IPS DF 6.9 (cell line): ENCODE measurements around the gene SLC15A4.

Source experiments
- DNase-seq: peaks from one replicate; pipeline ENCODE4 v3.0.0-alpha.2; 2013; ENCODE audit warnings: low read depth, low spot score
- H3K27ac ChIP-seq: one replicate; pipeline ENCODE4 v1.5.1; 2013; ENCODE audit warnings: low read length, control low read depth
- H3K27me3 ChIP-seq: 2 replicates; pipeline ENCODE4 v1.6.1; 2013; ENCODE audit warnings: mild to moderate bottlenecking, low read length; ENCODE audit not compliant: control insufficient read depth, insufficient read depth
- H3K36me3 ChIP-seq: 2 replicates; pipeline ENCODE4 v1.6.1; 2013; ENCODE audit warnings: low read length; ENCODE audit not compliant: control insufficient read depth, insufficient read depth
- H3K4me1 ChIP-seq: 2 replicates; pipeline ENCODE4 v1.6.1; 2013; ENCODE audit warnings: low read length; ENCODE audit not compliant: control insufficient read depth, insufficient read depth
- H3K4me3 ChIP-seq: 2 replicates; pipeline ENCODE4 v1.5.1; 2013; ENCODE audit warnings: mild to moderate bottlenecking, low read length
- H3K9me3 ChIP-seq: 2 replicates; pipeline ENCODE4 v1.6.1; 2013; ENCODE audit warnings: low read length, inconsistent platforms; ENCODE audit not compliant: control insufficient read depth, insufficient read depth
- WGBS: extraction: QIAGEN DNeasy Blood & Tissue Kit; methylation state at CpG from one replicate; pipeline ENCODE4 v1.1.7; 2013; ENCODE audit warnings: mixed read lengths, missing lambda C conversion rate; ENCODE audit not compliant: insufficient read length, insufficient coverage; 5-methylcytosine and 5-hydroxymethylcytosine counted together

SLC15A4 gene

DNA sequence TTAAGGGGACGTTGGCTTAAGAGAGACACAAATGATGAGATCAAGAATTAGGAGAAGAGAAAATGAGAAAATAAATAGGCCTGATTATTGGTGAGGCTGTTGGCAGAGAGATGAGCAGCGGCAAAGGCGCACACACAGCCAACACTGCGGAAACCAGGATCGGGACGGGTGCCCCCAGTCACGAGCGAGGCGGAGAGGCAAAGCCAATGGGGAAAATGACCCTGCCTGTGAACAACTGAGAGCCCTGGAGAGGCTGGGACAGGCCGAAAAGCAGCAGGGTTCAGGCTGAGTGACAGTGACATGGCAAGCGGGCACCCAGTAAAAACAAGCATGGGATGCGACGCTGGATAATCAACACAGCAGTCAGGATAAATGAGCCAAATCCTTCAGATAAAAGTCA is 21.0 kb downstream of the SLC15A4 start:
- no peak overlapping the region for H3K27ac ChIP-seq
- DNase-seq, result no peak
- H3K27me3 ChIP-seq, result no peaks in the 10 kb centered on the region
- H3K4me3 ChIP-seq, result no peak overlapping the region
- H3K36me3 ChIP-seq, result no peaks in the 10 kb centered on the region
- peaks cover 10% of the 10 kb centered on the region for H3K9me3 ChIP-seq
- WGBS, result no CpG with 5 or more reads among the region's 13 CpGs
- no peaks in the 10 kb centered on the region for H3K4me1 ChIP-seq

DNA sequence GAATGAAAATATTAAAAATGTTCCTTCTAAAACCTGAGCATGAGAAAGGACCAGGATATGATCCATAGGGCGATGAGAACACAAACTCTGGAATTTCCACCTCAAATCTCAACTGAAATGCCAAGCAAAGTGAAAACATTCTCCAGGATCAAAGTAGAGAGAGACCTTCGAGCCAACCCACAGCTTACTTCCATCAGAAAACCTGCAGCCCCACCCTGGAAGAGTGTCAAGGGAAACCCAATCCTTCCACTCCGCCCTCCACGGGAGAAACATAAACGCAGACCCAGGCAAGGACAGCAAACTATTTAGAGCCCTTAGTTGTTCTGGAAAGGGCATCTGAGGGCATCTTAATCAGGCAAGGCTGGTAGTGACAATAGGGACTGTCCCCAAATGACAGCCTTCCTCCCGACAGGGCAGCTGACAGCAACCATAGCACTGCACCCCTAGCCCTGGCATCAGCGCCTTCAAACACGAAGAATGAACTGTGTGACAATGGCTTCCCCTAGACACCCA is 21.8 kb downstream of the SLC15A4 start:
- H3K4me3 ChIP-seq, result no peak overlapping the region
- no peak for DNase-seq
- H3K4me1 ChIP-seq, result no peaks in the 10 kb centered on the region
- no peaks in the 10 kb centered on the region for H3K27me3 ChIP-seq
- peaks cover 9% of the 10 kb centered on the region for H3K9me3 ChIP-seq
- no CpG with 5 or more reads among the region's 8 CpGs for whole genome bisulfite sequencing
- no peak overlapping the region for H3K27ac ChIP-seq
- H3K36me3 ChIP-seq, result no peaks in the 10 kb centered on the region

DNA sequence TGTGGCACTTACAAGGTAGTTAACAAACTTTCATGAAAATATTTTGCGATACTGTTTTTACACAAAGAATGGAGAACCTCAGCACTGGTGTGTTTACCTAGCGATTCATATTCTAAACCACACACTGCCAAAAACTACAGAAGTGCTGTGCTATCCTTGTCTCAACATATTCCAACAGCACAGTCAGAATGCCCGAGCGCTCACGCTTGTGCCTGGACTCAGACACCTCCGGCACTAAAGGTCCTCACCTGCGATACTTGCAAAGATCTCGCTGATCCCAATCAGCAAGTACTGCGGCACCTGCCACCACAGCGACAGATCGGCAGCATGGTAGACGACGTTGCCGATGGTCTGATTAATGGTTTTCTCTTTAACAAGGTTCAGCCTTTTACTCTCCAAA is 23.2 kb downstream of the SLC15A4 start:
- no peak overlapping the region for H3K4me3 ChIP-seq
- H3K27ac ChIP-seq, result no peak overlapping the region
- no peak for DNase-seq
- H3K36me3 ChIP-seq, result no peaks in the 10 kb centered on the region
- H3K27me3 ChIP-seq, result no peaks in the 10 kb centered on the region
- H3K4me1 ChIP-seq, result no peaks in the 10 kb centered on the region
- no CpG with 5 or more reads among the region's 14 CpGs for WGBS
- H3K9me3 ChIP-seq, result peaks cover 9% of the 10 kb centered on the region

DNA sequence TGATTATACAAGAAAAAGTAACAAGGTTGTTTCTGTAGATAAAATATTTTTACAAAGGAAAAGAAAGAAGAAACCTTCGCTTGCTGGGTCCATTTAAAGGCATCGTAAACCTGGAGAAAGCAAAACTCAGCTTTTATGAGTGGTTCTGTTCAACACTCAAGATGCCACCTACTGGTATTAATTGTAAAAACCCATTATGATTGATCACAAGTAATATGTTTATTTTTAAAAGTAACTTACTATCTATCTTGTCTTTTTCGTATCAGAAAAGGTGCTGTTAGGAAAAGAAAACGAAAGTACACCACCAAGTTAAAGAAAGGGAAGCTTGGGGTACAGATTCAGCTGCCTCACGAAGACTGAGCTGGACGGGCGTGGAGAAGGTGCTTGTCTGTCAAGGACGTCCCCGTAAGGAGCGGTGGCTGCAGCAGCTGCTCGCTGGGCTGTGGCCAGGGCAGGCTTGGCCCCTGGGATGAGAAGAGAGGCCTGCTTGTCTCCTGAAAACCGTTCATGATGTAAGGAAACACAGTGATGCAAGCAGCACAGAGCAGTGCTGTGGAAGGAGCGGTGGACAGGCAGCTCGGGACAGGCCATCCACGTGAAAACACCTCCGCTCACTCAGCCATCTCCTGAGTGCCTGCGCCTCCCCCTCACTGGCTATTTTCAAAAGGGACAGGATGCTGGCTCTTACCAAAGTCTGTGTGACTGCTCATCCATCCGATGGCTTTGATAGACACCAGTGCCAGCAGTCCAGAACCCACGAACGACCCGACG is 25.0 kb downstream of the SLC15A4 start:
- no peak for DNase-seq
- Histone ChIP-seq H3K4me3 (no peak overlapping the region), H3K9me3 (peaks cover 9% of the 10 kb centered on the region), H3K27me3 (no peaks in the 10 kb centered on the region), H3K4me1 (no peaks in the 10 kb centered on the region), H3K36me3 (0 out of 2 replicates have a peak, but pooled peaks cover 3% of the 10 kb centered on the region), H3K27ac (no peak overlapping the region)
- WGBS, result no CpG with 5 or more reads among the region's 22 CpGs

DNA sequence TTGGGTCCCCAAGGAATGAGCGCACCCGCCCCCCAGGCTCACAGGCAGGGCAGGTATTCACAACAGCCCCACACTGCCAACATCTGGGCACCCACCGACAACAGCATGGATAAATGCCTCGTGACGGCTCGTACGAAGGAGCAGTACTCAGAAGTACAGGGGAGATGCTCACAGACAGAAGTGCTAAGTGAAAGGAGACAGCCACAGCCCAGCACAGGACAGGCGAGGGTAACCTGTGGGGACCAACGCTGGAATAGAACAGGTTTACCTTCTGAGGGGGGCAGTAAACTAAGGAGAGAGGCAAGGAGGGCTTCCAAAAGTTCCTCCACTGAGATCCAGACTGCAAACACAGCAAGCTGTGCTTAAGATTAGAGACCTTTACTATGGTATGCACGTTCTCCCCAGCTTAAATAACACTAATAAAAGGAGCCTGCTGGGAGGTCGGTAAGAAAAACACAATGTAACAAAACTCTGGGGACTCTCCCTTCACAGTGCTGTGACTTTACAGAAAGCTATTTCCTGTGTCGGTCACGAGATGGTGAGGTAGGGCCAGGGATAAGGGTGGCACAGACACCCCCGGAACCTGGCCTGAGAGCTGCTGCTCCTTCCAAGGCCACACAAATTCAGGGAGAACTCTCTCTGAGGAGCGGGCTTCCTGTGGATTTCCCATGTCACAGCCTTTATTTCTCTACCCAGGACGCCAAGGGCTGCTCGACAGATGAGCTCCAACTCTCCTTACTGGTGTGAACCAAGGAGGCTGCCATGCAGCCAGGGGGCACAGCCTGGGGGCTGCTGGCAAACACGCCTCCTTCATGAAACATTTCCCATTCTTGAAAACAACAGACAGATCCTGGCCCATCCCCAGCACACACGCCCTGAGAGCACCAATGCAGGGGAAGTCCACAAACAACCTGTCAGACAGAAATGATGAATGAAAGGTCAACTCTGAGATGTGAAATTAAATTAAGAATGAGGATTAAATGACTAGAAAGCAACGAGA is 26.3 kb downstream of the SLC15A4 start:
- Histone ChIP-seq H3K4me1 (no peaks in the 10 kb centered on the region), H3K4me3 (no peak overlapping the region), H3K36me3 (0 out of 2 replicates have a peak, but pooled peaks cover 3% of the 10 kb centered on the region), H3K27ac (no peak overlapping the region), H3K9me3 (peaks cover 8% of the 10 kb centered on the region), H3K27me3 (no peaks in the 10 kb centered on the region)
- no peak for DNase-seq
- no CpG with 5 or more reads among the region's 20 CpGs for WGBS

DNA sequence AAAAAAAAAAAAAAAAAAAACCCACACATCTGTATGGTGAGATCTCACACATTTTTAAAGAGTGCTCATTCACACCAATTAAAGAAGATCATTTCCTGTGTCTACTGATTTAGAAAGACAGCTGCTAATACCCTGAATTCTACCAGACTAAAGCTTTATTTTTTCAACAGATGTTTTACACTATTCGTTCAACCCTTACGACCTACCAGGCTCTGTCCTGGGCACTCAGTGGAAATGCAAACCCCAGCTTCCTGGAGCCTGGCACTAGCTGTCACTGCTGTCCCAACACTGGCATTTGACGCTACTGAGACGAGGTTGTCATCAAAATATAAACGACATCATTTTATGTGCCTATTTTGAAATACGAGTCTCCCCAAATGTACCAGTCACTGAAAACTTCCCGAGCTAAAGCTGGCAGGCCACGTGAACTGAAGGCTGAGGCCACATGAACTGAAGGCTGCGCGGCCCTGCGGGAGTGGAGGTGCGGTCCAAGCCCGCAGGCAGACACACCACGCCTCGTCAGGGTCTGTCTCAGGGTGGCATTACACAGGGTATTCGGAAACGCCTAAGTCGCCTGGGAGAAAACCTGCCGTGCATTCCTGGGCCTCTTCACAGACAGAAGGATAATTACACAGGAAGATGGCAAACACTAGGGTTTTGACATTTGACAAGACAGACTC is 27.2 kb downstream of the SLC15A4 start:
- Histone ChIP-seq H3K4me1 (no peaks in the 10 kb centered on the region), H3K9me3 (peaks cover 6% of the 10 kb centered on the region), H3K27me3 (no peaks in the 10 kb centered on the region), H3K36me3 (0 out of 2 replicates have a peak, but pooled peaks cover 3% of the 10 kb centered on the region), H3K27ac (no peak overlapping the region), H3K4me3 (no peak overlapping the region)
- WGBS, result no CpG with 5 or more reads among the region's 19 CpGs
- no peak for DNase-seq

DNA sequence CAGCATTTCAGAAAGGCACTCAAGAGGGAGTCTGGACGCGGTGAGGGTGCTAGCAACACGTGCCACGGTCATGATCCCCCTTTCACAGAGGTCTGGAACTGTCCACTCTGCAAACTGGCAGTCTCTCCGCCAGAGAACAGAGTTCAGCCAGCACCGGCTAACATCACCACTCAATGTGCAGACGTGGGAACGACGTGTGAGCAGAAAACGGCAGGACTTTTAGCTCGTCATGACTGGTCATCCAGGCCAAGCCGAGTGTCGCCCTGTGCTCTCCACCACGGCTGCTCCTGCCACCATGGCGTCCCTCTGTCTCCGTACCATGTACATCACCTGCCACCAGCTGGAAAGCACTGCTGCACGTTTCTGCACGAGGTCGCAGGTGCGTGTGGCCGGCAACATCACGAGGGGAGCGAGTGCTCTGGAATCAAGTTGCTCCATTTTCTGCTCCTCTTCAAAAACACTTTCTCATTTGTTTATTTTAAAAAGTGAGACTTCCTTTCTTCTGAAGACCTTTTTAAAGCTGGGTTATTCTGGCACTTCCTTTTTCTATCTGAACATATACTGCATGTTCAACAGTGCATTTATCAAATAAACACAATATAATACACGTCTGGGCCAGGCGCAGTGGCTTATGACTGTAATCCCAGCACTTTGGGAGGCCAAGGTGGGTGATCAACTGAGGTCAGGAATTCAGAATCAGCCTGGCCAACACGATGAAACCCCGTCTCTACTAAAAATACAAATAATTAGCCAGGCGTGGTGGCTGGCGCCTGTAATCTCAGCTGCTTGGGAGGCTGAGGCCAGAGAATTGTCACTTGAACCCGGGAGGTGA is 28.0 kb downstream of the SLC15A4 start:
- no CpG with 5 or more reads among the region's 30 CpGs for WGBS
- H3K4me3 ChIP-seq, result no peak overlapping the region
- H3K27ac ChIP-seq, result no peak overlapping the region
- H3K36me3 ChIP-seq, result 0 out of 2 replicates have a peak, but pooled peaks cover 3% of the 10 kb centered on the region
- peaks cover 9% of the 10 kb centered on the region for H3K9me3 ChIP-seq
- no peaks in the 10 kb centered on the region for H3K4me1 ChIP-seq
- DNase-seq, result no peak
- no peaks in the 10 kb centered on the region for H3K27me3 ChIP-seq

DNA sequence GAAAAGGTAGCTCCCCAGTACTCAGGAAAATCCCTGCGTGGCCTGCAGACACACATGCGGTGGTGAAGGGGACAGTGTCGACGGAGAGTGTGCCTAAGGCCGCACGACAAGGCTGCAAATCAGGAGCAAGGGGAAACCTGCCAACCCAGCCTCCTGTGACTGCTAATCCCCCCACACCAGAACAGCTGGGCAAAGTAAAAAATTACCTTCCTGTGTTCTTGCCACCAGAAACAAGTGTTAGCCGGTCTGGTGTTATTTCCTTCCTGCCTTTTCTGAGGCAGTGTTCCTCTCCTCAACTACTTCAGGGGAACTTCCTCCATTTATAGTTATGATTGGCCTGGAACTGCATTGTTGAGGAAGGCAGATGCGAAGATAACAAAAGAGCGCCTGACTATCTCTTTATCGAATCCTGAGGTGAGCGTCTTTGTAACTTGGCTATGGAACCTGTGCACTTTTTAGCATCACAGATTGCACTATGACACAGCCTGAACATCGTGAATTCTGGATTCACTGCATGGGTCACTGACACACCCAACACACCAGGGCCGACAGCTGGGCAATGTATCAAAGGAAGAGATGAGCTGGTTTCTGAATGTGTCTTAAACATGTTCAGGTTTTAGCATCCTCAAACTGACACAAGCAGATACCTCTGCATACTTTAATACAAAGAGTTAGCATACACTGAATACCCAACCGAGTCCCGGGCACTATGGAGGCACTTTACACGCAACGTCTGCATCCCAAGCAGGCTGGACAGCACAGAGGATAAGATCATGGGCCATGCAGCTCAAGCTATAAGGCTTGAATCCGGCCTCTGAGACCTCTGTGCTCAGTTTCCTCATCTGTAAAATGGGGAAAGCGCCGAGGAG is 28.9 kb downstream of the SLC15A4 start:
- H3K27ac ChIP-seq, result no peak overlapping the region
- peaks cover 11% of the 10 kb centered on the region for H3K9me3 ChIP-seq
- DNase-seq, result no peak
- H3K4me3 ChIP-seq, result no peak overlapping the region
- no CpG with 5 or more reads among the region's 20 CpGs for WGBS
- no peaks in the 10 kb centered on the region for H3K4me1 ChIP-seq
- 0 out of 2 replicates have a peak, but pooled peaks cover 3% of the 10 kb centered on the region for H3K36me3 ChIP-seq
- H3K27me3 ChIP-seq, result no peaks in the 10 kb centered on the region

DNA sequence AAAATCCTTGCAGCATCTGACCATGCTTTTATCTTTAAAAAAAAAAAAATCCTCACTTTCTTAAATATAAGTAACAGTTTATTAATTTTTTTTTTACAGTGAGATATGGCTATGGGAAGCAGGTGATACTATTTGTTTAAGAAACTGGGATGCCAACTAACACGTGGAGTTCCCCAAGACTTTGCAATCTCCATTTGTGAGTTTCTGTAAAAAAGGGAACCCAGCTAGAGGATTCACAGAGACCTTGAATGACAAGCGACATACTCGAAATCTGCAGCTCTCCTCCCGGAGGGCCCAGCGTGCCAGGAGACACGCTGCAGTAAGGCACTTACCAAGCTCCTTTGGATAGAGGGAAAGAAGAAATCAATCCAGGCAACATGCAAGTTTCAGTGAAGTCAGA is 30.1 kb downstream of the SLC15A4 start:
- Histone ChIP-seq H3K4me1 (no peaks in the 10 kb centered on the region), H3K4me3 (no peak overlapping the region), H3K9me3 (peaks cover 14% of the 10 kb centered on the region), H3K27me3 (no peaks in the 10 kb centered on the region), H3K36me3 (0 out of 2 replicates have a peak, but pooled peaks cover 3% of the 10 kb centered on the region), H3K27ac (no peak overlapping the region)
- WGBS, result no CpG with 5 or more reads among the region's 6 CpGs
- no peak for DNase-seq
